ENCODE data around the gene STX16.

Gene STX16

GRCh38 chr20:58610071-58610800, 40.8 kb upstream of the STX16 start:
- H3K36me3 ChIP-seq (ENCODE audit: control insufficient read depth in 5 of 5, insufficient read depth in 5 of 5, low read length in 5 of 5): no peaks in the 10 kb centered on the region
- no peaks in the 10 kb centered on the region for H3K9me3 ChIP-seq (ENCODE audit: control insufficient read depth in 5 of 5, low read length in 5 of 5)
- no peak overlapping the region for H3K4me3 ChIP-seq (ENCODE audit: low read depth in 1 of 5, low read length in 5 of 5)
- H3K27ac ChIP-seq (ENCODE audit: low read depth, low read length): no peak overlapping the region
- H3K27me3 ChIP-seq (ENCODE audit: control insufficient read depth in 5 of 5, insufficient read depth in 4 of 5, low read length in 5 of 5): peaks cover 0 to 10% (median 0%) of the 10 kb centered on the region in 5 donors
- H3K4me1 ChIP-seq (ENCODE audit: control insufficient read depth in 5 of 5, insufficient read depth in 5 of 5, low read length in 5 of 5): peaks cover 0 to 14% (median 11%) of the 10 kb centered on the region in 5 donors
- H3K9ac ChIP-seq (ENCODE audit: low read length in 5 of 5): no peak overlapping the region

DNA sequence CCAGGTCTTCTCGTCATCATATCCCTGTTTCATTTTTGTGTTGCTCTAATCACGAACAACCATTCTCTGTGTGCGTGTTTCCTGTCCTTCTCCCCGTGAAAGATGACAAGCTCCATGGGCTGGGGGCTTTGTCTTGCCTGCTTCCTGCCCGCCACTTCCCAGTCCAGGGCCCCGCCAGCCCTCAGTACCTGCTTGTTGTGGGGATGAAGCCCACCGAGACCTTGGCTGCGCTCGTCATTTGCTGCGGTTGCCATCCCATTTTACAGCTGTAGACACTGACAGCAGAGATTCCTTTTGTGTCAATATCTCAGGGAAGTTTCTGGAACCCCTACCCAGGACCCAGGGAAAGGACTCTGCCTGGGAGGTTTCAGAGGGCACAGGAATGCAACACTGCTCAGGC, 40.3 kb upstream of the STX16 start:
- peaks cover 0 to 14% (median 11%) of the 10 kb centered on the region in 5 donors for H3K4me1 ChIP-seq (ENCODE audit: control insufficient read depth in 5 of 5, insufficient read depth in 5 of 5, low read length in 5 of 5)
- no peaks in the 10 kb centered on the region for H3K9me3 ChIP-seq (ENCODE audit: control insufficient read depth in 5 of 5, low read length in 5 of 5)
- H3K27me3 ChIP-seq (ENCODE audit: control insufficient read depth in 5 of 5, insufficient read depth in 4 of 5, low read length in 5 of 5): peaks cover 0 to 6% (median 0%) of the 10 kb centered on the region in 5 donors
- H3K9ac ChIP-seq (ENCODE audit: low read length in 5 of 5): no peak overlapping the region
- H3K4me3 ChIP-seq (ENCODE audit: low read depth in 1 of 5, low read length in 5 of 5): no peak overlapping the region
- H3K36me3 ChIP-seq (ENCODE audit: control insufficient read depth in 5 of 5, insufficient read depth in 5 of 5, low read length in 5 of 5): no peaks in the 10 kb centered on the region
- H3K27ac ChIP-seq (ENCODE audit: low read depth, low read length): no peak overlapping the region

GRCh38 chr20:58611236-58612030, 39.6 kb upstream of the STX16 start:
- H3K9me3 ChIP-seq (ENCODE audit: control insufficient read depth in 5 of 5, low read length in 5 of 5): peaks cover 0 to under 1% (median 0%) of the 10 kb centered on the region in 5 donors
- H3K4me1 ChIP-seq (ENCODE audit: control insufficient read depth in 5 of 5, insufficient read depth in 5 of 5, low read length in 5 of 5): peaks cover 0 to 14% (median 11%) of the 10 kb centered on the region in 5 donors
- H3K9ac ChIP-seq (ENCODE audit: low read length in 5 of 5): no peak overlapping the region
- H3K27ac ChIP-seq (ENCODE audit: low read depth, low read length): no peak overlapping the region
- no peak overlapping the region for H3K4me3 ChIP-seq (ENCODE audit: low read depth in 1 of 5, low read length in 5 of 5)
- peaks cover 0 to 2% (median 0%) of the 10 kb centered on the region in 5 donors for H3K27me3 ChIP-seq (ENCODE audit: control insufficient read depth in 5 of 5, insufficient read depth in 4 of 5, low read length in 5 of 5)
- no peaks in the 10 kb centered on the region for H3K36me3 ChIP-seq (ENCODE audit: control insufficient read depth in 5 of 5, insufficient read depth in 5 of 5, low read length in 5 of 5)

- Histone ChIP-seq H3K27ac (ENCODE audit: low read depth, low read length) (no peak overlapping the region), H3K4me3 (ENCODE audit: low read depth in 1 of 5, low read length in 5 of 5) (no peak overlapping the region), H3K27me3 (ENCODE audit: control insufficient read depth in 5 of 5, insufficient read depth in 4 of 5, low read length in 5 of 5) (no peaks in the 10 kb centered on the region), H3K36me3 (ENCODE audit: control insufficient read depth in 5 of 5, insufficient read depth in 5 of 5, low read length in 5 of 5) (no peaks in the 10 kb centered on the region), H3K9ac (ENCODE audit: low read length in 5 of 5) (no peak overlapping the region), H3K9me3 (ENCODE audit: control insufficient read depth in 5 of 5, low read length in 5 of 5) (peaks cover 0 to 9% (median 0%) of the 10 kb centered on the region in 5 donors), H3K4me1 (ENCODE audit: control insufficient read depth in 5 of 5, insufficient read depth in 5 of 5, low read length in 5 of 5) (peaks cover 0 to 14% (median 11%) of the 10 kb centered on the region in 5 donors)
These were observed 38.9 kb upstream of the STX16 start for GRCh38 chr20:58612121-58612691.

DNA sequence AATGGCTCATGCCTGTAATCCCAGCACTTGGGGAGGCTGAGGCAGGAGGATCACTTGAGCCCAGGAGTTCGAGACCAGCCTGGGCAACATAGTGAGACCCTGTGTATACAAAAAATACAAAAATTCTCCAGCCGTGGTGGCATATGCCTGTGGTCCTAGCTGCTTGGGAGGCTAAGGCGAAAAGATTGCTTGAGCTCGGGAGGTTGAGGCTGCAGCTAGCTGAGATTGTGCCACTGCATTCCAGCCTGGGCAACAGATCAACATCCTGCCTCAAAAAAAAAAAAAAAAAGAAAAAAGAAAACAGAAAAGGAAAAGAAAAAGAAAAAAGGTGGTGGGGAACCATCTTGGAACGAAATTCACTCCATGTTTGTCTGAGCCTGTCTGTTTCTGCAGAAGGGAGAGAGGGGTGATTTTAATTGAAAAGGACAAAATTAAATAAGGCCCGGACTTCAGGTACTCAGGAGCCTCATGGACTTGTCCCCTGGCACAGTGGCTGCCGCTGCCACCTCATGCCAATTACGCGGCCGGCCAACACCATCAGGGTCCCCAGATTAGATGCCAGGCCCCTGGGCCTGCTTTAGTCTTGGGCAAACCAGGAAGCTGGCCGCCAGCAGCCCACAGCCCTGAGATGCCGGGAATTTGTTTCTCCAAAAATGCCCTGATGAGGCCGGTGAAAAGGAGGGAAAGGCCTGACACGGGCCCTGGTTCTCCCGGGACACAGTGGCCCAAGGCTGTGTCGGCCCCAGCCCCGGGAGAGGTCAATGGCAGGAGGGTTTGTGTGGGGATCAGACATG, 37.8 kb upstream of the STX16 start:
- Histone ChIP-seq H3K36me3 (ENCODE audit: control insufficient read depth in 5 of 5, insufficient read depth in 5 of 5, low read length in 5 of 5) (no peaks in the 10 kb centered on the region), H3K4me3 (ENCODE audit: low read depth in 1 of 5, low read length in 5 of 5) (no peak overlapping the region), H3K4me1 (ENCODE audit: control insufficient read depth in 5 of 5, insufficient read depth in 5 of 5, low read length in 5 of 5) (peaks cover 0 to 14% (median 11%) of the 10 kb centered on the region in 5 donors), H3K27me3 (ENCODE audit: control insufficient read depth in 5 of 5, insufficient read depth in 4 of 5, low read length in 5 of 5) (peaks cover 0 to 5% (median 0%) of the 10 kb centered on the region in 5 donors), H3K9ac (ENCODE audit: low read length in 5 of 5) (no peak overlapping the region), H3K27ac (ENCODE audit: low read depth, low read length) (no peak overlapping the region), H3K9me3 (ENCODE audit: control insufficient read depth in 5 of 5, low read length in 5 of 5) (peaks cover 0 to 19% (median 0%) of the 10 kb centered on the region in 5 donors)

GRCh38 chr20:58614366-58614765, 36.7 kb upstream of the STX16 start:
- peaks cover 0 to 5% (median 0%) of the 10 kb centered on the region in 5 donors for H3K27me3 ChIP-seq (ENCODE audit: control insufficient read depth in 5 of 5, insufficient read depth in 4 of 5, low read length in 5 of 5)
- H3K27ac ChIP-seq (ENCODE audit: low read depth, low read length): no peak overlapping the region
- no peak overlapping the region for H3K4me3 ChIP-seq (ENCODE audit: low read depth in 1 of 5, low read length in 5 of 5)

DNA sequence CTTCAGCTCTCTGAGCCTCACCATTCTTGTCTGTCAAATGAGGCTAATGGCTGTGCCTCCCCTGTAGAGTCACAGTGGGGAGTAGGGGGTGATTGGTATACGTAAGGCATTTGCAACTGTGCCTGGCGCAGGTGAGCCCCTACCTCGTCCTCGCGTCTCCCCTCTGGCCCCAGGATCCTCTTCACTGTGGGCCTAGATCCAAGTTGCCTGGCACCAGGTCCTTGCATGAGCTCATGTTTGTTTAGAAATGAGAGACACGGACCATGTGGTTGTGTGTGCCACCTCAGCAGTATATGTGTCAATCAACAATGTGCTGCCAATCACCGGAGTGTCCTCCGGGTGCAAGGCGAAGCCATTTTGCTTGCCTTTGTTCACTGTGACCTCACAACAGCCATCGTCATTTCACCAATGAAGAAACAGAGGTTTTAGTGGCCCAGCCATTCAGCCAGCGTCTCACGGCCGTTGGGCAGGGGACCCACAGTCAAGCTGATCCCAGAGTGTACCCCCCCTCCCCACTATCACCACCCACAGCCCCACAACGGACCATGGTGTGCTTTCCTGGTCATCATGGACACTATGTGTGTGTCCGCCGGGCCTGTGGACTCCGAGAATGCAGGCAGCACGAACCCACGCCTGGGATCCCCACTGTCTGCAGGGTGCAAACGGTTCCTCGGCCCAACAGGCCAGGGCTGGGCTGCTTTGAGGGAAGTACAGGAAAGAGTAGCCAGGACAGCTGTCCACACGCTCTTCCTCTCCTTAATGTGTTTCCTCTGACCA, 35.9 kb upstream of the STX16 start:
- peaks cover 0 to 5% (median 3%) of the 10 kb centered on the region in 5 donors for H3K27me3 ChIP-seq (ENCODE audit: control insufficient read depth in 5 of 5, insufficient read depth in 4 of 5, low read length in 5 of 5)
- H3K4me1 ChIP-seq (ENCODE audit: control insufficient read depth in 5 of 5, insufficient read depth in 5 of 5, low read length in 5 of 5): peaks cover 0 to 14% (median 11%) of the 10 kb centered on the region in 5 donors
- H3K9me3 ChIP-seq (ENCODE audit: control insufficient read depth in 5 of 5, low read length in 5 of 5): peaks cover 0 to 19% (median 0%) of the 10 kb centered on the region in 5 donors
- no peak overlapping the region for H3K4me3 ChIP-seq (ENCODE audit: low read depth in 1 of 5, low read length in 5 of 5)
- H3K36me3 ChIP-seq (ENCODE audit: control insufficient read depth in 5 of 5, insufficient read depth in 5 of 5, low read length in 5 of 5): no peaks in the 10 kb centered on the region
- H3K9ac ChIP-seq (ENCODE audit: low read length in 5 of 5): no peak overlapping the region
- H3K27ac ChIP-seq (ENCODE audit: low read depth, low read length): no peak overlapping the region

More at GRCh38 chr20:58614366-58614765, 36.7 kb upstream of the STX16 start:
- Histone ChIP-seq H3K4me1 (ENCODE audit: control insufficient read depth in 5 of 5, insufficient read depth in 5 of 5, low read length in 5 of 5) (peaks cover 0 to 14% (median 11%) of the 10 kb centered on the region in 5 donors), H3K9me3 (ENCODE audit: control insufficient read depth in 5 of 5, low read length in 5 of 5) (peaks cover 0 to 19% (median 0%) of the 10 kb centered on the region in 5 donors), H3K9ac (ENCODE audit: low read length in 5 of 5) (no peak overlapping the region), H3K36me3 (ENCODE audit: control insufficient read depth in 5 of 5, insufficient read depth in 5 of 5, low read length in 5 of 5) (no peaks in the 10 kb centered on the region)

DNA sequence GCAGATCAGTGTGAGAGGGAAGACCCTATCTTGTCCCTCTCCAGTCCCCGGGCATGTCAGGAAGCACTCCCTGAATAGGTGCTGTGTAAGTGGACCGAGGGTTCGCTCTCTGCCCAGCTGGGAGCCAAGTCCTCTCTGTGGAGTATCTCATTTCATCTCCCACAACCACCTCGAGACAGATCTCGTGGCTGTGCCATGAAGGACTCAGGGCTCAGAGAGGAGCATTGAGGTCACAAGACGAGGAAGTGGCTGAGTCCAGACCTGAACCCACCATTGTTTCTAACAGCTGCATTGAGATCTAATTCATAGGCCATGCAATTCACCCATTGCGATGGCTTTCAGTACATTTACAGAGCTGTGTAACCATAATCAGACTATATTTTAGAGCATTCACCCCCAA, 34.7 kb upstream of the STX16 start:
- Histone ChIP-seq H3K36me3 (ENCODE audit: control insufficient read depth in 5 of 5, insufficient read depth in 5 of 5, low read length in 5 of 5) (no peaks in the 10 kb centered on the region), H3K9ac (ENCODE audit: low read length in 5 of 5) (no peak overlapping the region), H3K27me3 (ENCODE audit: control insufficient read depth in 5 of 5, insufficient read depth in 4 of 5, low read length in 5 of 5) (peaks cover 0 to 11% (median 4%) of the 10 kb centered on the region in 5 donors), H3K27ac (ENCODE audit: low read depth, low read length) (no peak overlapping the region), H3K4me1 (ENCODE audit: control insufficient read depth in 5 of 5, insufficient read depth in 5 of 5, low read length in 5 of 5) (peaks cover 0 to 11% (median 9%) of the 10 kb centered on the region in 5 donors), H3K4me3 (ENCODE audit: low read depth in 1 of 5, low read length in 5 of 5) (no peak overlapping the region), H3K9me3 (ENCODE audit: control insufficient read depth in 5 of 5, low read length in 5 of 5) (peaks cover 0 to 19% (median 0%) of the 10 kb centered on the region in 5 donors)

DNA sequence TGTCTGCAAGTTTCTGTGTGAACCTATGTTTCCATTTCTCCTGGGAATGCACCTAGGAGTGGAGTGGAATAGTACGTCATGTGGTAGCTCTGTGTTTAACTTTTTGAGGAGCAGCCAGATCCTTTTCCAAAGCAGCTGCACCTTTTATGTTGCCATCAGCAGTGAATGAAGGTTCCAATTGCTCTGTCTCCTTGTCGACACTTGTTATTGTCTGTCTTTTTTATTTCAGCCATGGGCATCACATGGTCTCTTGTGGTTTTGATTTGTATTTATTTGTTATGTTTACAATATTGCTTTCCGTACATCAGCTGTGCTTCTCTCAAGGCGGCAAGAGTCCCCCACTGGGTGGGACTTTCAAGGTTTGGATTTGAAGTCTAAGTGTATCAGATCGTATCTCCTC, 33.9 kb upstream of the STX16 start:
- H3K9me3 ChIP-seq (ENCODE audit: control insufficient read depth in 5 of 5, low read length in 5 of 5): peaks cover 0 to 19% (median 0%) of the 10 kb centered on the region in 5 donors
- no peak overlapping the region for H3K27ac ChIP-seq (ENCODE audit: low read depth, low read length)
- peaks cover 0 to 5% (median 3%) of the 10 kb centered on the region in 5 donors for H3K4me1 ChIP-seq (ENCODE audit: control insufficient read depth in 5 of 5, insufficient read depth in 5 of 5, low read length in 5 of 5)
- H3K4me3 ChIP-seq (ENCODE audit: low read depth in 1 of 5, low read length in 5 of 5): no peak overlapping the region
- H3K27me3 ChIP-seq (ENCODE audit: control insufficient read depth in 5 of 5, insufficient read depth in 4 of 5, low read length in 5 of 5): peaks cover 0 to 11% (median 4%) of the 10 kb centered on the region in 5 donors
- H3K9ac ChIP-seq (ENCODE audit: low read length in 5 of 5): no peak overlapping the region
- H3K36me3 ChIP-seq (ENCODE audit: control insufficient read depth in 5 of 5, insufficient read depth in 5 of 5, low read length in 5 of 5): no peaks in the 10 kb centered on the region

All from subcutaneous abdominal adipose tissue (tissue), 5 donors.